ENCODE measurements around the gene ARL14EP. TPM values are rescaled to one million over a fixed set of nuclear protein-coding genes. Genes with fewer than 3 reads are reported as not detected.

Gene ARL14EP
- total and polyA plus RNA-seq, 2 of the 8 experiments (the other 6 are each of a cell fraction or from before 2014, with no cell fraction given), result 14.3 to 29.6 TPM

GRCh38 chr11:30364139-30364836 is 41.4 kb downstream of the ARL14EP start:
- no peak overlapping the region for H3K14ac ChIP-seq (ENCODE audit: insufficient read length)
- CTCF ChIA-PET (ENCODE audit: partially characterized antibody), result interaction anchor here (0.6 to 1.6 kb wide), 3 partner anchors 12 to 267 kb away, joined by 3 to 7 read pairs (median 3); no protein-coding TSS in a partner anchor
- H4K91ac ChIP-seq (replicated peaks; ENCODE audit: insufficient read length, low read length), result no peak overlapping the region
- no peak overlapping the region for H2AK5ac ChIP-seq (ENCODE audit: low read depth, low read length)
- peaks cover 0 to 4% (median 2%) of the 10 kb centered on the region in 4 experiments; a peak in 2 of 7 replicates for H3K4me1 ChIP-seq (replicated peaks in 1 of 4; ENCODE audit: control insufficient read depth in 3 of 4, insufficient read depth in 4 of 4, low read length in 3 of 4)
- POLR2A ChIA-PET (ENCODE audit: partially characterized antibody), result no interaction called here
- 73% methylated on average over 7 of the region's 7 CpGs; no CpG with 5 or more reads in 1 of the 2 experiments for WGBS, 2 experiments (ENCODE audit: extremely low coverage in 1 of 2, insufficient coverage in 1 of 2, insufficient read length in 1 of 2, insufficient replicate concordance in 2 of 2, low coverage in 1 of 2, low lambda C conversion rate in 2 of 2, missing lambda C conversion rate in 1 of 2)
- no peak overlapping the region for H2BK120ac ChIP-seq (replicated peaks; ENCODE audit: low read depth, low read length)
- H3K79me1 ChIP-seq (ENCODE audit: low read depth, low read length), result no peaks in the 10 kb centered on the region
- H3K27me3 ChIP-seq (replicated peaks in 1 of 4; ENCODE audit: control insufficient read depth in 3 of 4, extremely low read depth in 1 of 4, insufficient read depth in 3 of 4, low read length in 3 of 4), result no peaks in the 10 kb centered on the region
- H4K8ac ChIP-seq (ENCODE audit: extremely low read depth, insufficient read depth, low read length), result no peak overlapping the region
- no peak overlapping the region for H3K9ac ChIP-seq (replicated peaks in 1 of 4; ENCODE audit: extremely low read depth in 1 of 4, low read depth in 3 of 4, low read length in 3 of 4)
- H3K36me3 ChIP-seq (ENCODE audit: control insufficient read depth in 2 of 4, insufficient read depth in 4 of 4, low read length in 3 of 4), result no peaks in the 10 kb centered on the region
- no peaks in the 10 kb centered on the region for H3K79me2 ChIP-seq (ENCODE audit: control insufficient read depth in 1 of 2, insufficient read depth in 2 of 2, low read length in 2 of 2)
- no peak overlapping the region for H2BK12ac ChIP-seq (ENCODE audit: low read depth, low read length)
- no peak overlapping the region for H2AFZ ChIP-seq (ENCODE audit: low read length)
- no peak overlapping the region for H4K5ac ChIP-seq (ENCODE audit: insufficient read length, low read depth, low read length)
- no peak overlapping the region for H3K4ac ChIP-seq (replicated peaks; ENCODE audit: insufficient read length, low read depth, low read length)
- H3K56ac ChIP-seq (replicated peaks; ENCODE audit: insufficient read length, low read depth, low read length), result no peak overlapping the region
- H2BK20ac ChIP-seq (ENCODE audit: low read length), result no peak overlapping the region
- H2BK15ac ChIP-seq (ENCODE audit: low read length), result no peak overlapping the region
- H3K23ac ChIP-seq (ENCODE audit: insufficient read length), result no peak overlapping the region
- no peak for DNase-seq (ENCODE audit: low read depth in 1 of 2, low spot score in 2 of 2)
- H3K18ac ChIP-seq (ENCODE audit: extremely low read depth, low read length), result no peak overlapping the region
- no peaks in the 10 kb centered on the region for H3K9me3 ChIP-seq (ENCODE audit: insufficient read depth in 2 of 2, low read depth in 1 of 2, low read length in 1 of 2)
- no peaks in the 10 kb centered on the region for H4K20me1 ChIP-seq (replicated peaks in 1 of 2; ENCODE audit: control insufficient read depth in 1 of 2, insufficient read depth in 2 of 2, low read length in 2 of 2)
- no peak overlapping the region for H2BK5ac ChIP-seq (ENCODE audit: low read depth, low read length)
- H3K23me2 ChIP-seq (ENCODE audit: low read depth, low read length), result no peaks in the 10 kb centered on the region
- 0 out of 4 replicates have a peak overlapping the region, but pooled peaks of 1 of the 2 experiments have one; percentile 12 for H3K4me2 ChIP-seq (ENCODE audit: insufficient read depth in 1 of 2, low read depth in 2 of 2, low read length in 2 of 2)
- FAIRE-seq, result no peak
- H3K4me3 ChIP-seq (ENCODE audit: extremely low read depth in 1 of 4, insufficient read depth in 2 of 4, low read depth in 3 of 4, low read length in 4 of 4), result no peak overlapping the region
- no peak overlapping the region for H3K27ac ChIP-seq (ENCODE audit: low read depth, low read length)
- TF ChIP-seq FOSL1 (IDR thresholded peaks at IDR 0.05; ENCODE audit: insufficient read depth, low read depth, low read length), result no peak

Data from H1 (cell line).